NCI-H2029 (cell line): ENCODE results near the gene CNTNAP1.
"Not testable (repeated sequence)": the region's sequence is repeated elsewhere in the genome, so short reads cannot be mapped to it uniquely, and the experiment has no call there.

Experiments
- DNase-seq: peaks from one replicate; lab custom pipeline; 2025; lab: John Stamatoyannopoulos, UW

Gene CNTNAP1

GRCh38 chr17:42681976-42682721 is at the start of gene CNTNAP1:
CNTNAP1 (plus strand) TSS chr17:42682531; CDS start chr17:42682830, 299 bp downstream.
- no peak for DNase-seq

GRCh38 chr17:42632949-42633444 is 49.3 kb upstream of the CNTNAP1 start:
- no peak for DNase-seq

GRCh38 chr17:42639525-42640113 is 42.7 kb upstream of the CNTNAP1 start:
- DNase-seq, result no peak

- DNase-seq, result no peak
These were observed 42.2 kb upstream of the CNTNAP1 start for GRCh38 chr17:42640121-42640520.

- no peak for DNase-seq
These were observed 40.0 kb upstream of the CNTNAP1 start for GRCh38 chr17:42642336-42642735.

DNA sequence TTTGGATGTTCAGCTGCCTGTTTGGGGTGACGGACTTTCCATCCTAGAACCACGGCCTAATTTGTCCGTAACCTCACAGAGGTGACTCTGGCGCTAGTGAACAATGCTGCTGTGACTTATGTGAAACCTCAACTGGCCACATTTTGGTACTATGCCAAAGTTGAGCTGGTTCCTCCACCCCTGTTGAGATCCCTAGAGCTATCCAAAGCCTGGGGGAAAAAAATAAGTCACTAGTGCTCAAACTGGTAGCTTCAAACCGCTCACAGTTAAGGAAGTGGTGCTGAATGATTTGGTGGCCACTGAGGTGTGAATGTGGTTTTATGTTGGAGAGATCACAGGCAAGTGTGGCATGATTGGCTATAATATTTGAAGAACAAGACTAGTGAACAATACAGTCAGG is 34.6 kb upstream of the CNTNAP1 start:
- DNase-seq, result no peak

- DNase-seq, result no peak
These were observed 30.9 kb upstream of the CNTNAP1 start for GRCh38 chr17:42651392-42651791.

GRCh38 chr17:42653179-42654124 is 28.9 kb upstream of the CNTNAP1 start:
- DNase-seq, result no peak

GRCh38 chr17:42655528-42655927 is 26.8 kb upstream of the CNTNAP1 start:
- DNase-seq, result no peak

DNA sequence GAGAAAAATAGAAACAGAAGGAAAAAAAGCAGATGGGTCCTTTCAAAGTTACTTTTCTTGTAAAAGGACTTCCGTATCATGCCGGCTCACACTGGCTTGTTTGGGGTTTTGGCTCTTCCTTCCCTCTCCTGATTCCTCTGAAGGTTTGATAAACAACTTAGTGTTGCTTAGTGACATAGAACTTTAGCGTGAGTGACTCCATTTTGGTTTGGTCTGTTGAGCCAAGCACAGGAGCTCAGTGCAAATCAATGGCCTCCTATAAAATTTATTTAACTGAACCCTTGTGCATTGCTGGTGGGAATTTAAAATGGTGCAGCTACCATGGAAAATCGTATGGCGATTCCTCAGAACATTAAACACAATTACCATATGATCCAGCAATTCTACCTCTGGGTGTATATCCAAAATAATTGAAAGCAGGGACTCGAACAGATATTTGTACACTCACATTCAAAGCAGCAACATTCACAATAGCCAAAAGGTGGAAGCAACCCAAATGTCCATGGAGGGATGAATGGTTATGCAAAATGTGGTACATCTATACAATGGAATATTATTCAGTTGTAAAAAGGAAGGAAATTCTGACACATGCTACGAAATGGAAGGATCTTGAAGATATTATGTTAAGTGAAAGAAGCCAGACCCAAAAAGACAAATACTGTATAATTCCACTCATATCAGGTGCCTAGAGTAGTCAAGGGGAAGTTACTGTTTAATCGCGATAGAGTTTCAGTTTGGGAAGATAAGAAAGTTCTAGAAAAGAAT is 24.3 kb upstream of the CNTNAP1 start:
- DNase-seq, result no peak

DNA sequence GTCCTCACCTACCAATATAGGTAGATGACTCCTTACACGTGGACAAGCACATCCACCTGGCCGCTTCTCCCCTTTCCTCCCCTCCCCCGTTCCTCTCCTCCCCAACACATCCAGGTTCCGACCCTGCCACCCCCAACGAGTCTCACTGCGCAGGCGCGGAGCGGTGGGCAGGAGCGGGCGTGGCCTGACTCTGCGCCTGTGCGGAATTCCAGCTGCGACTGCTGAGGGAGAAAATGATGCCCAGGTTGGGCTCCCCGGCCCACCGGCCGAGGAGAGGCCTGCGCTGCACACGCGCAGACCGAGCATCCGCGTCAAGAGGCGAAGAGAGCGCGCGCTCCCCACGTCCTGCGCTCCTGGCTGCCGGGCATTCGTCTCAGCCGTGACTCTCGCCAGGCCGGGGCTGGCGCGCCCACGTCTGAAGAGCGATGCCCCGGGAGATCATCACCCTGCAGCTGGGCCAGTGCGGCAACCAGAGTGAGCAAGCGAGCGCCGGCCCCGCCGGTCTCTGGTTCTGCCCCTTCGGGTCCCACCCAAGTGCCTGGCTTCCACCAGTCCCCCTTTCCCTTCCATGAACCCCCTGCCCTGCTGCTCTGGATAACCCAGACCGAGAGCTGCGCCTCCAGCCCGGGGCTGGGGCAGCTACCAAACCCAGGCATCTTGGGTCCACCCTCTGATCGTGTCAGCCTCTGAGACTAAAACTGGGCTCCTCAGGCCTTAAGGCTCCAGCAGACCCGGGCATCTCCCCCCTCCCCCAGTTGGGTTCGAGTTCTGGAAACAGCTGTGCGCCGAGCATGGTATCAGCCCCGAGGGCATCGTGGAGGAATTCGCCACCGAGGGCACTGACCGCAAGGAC is 23.0 kb upstream of the CNTNAP1 start, which contains the start of gene TUBG2:
TUBG2 (plus strand) TSS at position 206 of the 853 bp plus-strand sequence; CDS start at position 426, 220 bp downstream.
- DNase-seq, result peak; percentile 82

DNA sequence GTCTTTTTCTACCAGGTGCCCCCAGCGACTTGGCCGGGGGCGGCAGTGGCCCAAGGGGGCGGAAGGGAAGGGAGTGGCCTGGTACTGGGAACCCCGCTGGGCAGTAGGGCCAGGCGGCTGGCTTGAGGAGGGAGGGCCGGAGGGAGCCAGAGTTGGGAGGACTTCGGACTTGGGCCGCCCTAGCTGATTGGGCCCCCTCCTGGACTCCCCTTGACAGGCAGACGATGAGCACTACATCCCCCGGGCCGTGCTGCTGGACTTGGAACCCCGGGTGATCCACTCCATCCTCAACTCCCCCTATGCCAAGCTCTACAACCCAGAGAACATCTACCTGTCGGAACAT is 22.4 kb upstream of the CNTNAP1 start:
- DNase-seq, result not testable (repeated sequence)

DNA sequence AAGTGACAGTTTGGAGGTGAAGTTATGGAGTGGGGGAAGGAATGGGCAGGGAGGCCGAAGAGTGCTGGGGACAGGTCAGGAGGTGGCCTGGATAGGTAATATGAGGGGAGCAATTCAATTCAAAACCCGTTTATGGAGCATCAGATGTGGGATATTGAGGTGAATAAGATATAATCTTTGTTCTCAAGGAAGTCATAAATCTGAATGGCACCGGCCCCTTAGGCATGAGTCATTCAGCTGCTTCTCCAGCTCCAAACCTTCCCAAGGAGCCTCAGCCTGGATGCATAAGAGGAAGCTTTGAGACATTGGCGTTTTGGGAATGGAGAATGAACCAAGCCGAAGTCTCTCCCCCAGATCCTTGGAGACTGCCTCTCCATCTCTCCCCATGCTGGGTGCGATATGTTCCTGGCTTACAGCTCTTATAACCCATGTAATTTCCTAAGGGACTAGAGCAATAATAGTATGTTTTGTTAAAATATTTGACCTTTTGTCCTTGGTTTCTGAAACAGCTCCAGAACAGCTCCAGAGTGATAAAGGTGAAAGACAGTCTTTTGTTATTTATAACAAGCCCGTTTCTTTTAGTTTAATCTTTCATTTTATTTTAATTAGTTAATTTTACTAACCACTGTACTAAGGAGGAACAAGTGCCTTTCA is 21.5 kb upstream of the CNTNAP1 start:
- no peak for DNase-seq

- DNase-seq, result no peak
These were observed 16.7 kb upstream of the CNTNAP1 start for GRCh38 chr17:42665581-42666001.

DNA sequence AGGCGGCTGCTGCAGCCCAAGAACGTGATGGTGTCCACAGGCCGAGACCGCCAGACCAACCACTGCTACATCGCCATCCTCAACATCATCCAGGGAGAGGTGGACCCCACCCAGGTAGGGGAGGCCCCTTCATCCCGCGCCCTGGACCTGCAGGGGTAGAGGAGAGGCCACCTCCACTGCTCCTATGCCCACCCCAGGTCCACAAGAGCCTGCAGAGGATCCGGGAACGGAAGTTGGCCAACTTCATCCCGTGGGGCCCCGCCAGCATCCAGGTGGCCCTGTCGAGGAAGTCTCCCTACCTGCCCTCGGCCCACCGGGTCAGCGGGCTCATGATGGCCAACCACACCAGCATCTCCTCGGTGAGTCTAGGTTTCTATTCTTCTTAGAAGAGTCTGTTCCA is 16.2 kb upstream of the CNTNAP1 start:
- DNase-seq, result not testable (repeated sequence)

- no peak for DNase-seq
These were observed 15.0 kb upstream of the CNTNAP1 start for GRCh38 chr17:42667088-42667951.

DNA sequence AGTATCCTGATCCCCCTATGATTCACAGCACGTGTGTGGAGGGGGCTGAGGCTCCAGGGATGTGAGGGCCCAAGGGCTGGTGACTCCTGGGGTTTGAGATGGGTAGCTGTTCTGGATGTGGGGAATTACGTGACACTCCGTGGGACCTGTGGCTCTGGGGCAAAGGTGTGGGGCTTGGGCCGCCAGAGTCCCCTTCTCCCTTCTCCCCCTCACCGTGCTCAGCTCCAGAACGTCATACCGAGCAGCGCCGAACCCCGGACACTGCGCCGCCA is 12.7 kb upstream of the CNTNAP1 start:
- no peak for DNase-seq

- DNase-seq, result no peak
These were observed 12.1 kb upstream of the CNTNAP1 start for GRCh38 chr17:42669977-42670788.
